Peyer's patch (tissue), 4 donors: Measurements from ENCODE around the gene SOD2.

ENCODE experiments used
- POLR2A ChIP-seq, 2 donors: fragments of 450-650 bp; IDR thresholded peaks; one replicate each; pipeline ENCODE4 v1.5.1; 2017; ENCODE audit warnings: antibody characterized with exemption in 2 of 2, mild to moderate bottlenecking in 2 of 2, moderate library complexity in 2 of 2
- TF ChIP-seq, protein P1 (sequence below), 6 experiments: fragments of 450-650 bp in 4 of 6; fragments of 200-600 bp in 2 of 6; sonication (generic) in 1 of 6; IDR thresholded peaks; one replicate each; pipeline ENCODE4 v1.5.1; 2017 to 2019; ENCODE audit warnings: antibody characterized with exemption in 6 of 6, mild to moderate bottlenecking in 3 of 6, moderate library complexity in 1 of 6

DNA sequence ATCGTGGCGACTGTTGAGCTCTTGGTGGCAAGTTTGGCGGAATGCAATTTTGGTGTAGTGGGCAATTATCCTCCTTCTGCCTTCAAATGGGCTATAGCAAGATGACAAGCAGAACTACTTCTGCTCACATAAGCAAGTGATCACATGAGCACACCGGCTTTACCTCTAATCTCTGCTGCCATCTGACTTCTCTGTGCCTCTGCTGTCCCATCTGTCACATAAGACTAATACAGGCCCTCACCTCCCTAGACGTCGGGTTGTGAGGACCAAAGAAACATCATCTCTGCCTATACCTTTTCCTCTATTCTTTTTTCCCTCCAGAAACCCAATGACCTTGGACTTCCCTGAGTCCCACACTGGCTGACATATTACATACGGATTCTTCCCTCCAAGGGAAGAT, 20.9 kb upstream of the SOD2 start:
- TF ChIP-seq, protein P1, sequence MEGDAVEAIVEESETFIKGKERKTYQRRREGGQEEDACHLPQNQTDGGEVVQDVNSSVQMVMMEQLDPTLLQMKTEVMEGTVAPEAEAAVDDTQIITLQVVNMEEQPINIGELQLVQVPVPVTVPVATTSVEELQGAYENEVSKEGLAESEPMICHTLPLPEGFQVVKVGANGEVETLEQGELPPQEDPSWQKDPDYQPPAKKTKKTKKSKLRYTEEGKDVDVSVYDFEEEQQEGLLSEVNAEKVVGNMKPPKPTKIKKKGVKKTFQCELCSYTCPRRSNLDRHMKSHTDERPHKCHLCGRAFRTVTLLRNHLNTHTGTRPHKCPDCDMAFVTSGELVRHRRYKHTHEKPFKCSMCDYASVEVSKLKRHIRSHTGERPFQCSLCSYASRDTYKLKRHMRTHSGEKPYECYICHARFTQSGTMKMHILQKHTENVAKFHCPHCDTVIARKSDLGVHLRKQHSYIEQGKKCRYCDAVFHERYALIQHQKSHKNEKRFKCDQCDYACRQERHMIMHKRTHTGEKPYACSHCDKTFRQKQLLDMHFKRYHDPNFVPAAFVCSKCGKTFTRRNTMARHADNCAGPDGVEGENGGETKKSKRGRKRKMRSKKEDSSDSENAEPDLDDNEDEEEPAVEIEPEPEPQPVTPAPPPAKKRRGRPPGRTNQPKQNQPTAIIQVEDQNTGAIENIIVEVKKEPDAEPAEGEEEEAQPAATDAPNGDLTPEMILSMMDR (IDR thresholded peaks at IDR 0.05): no peak
- no peak for TF ChIP-seq POLR2A (IDR thresholded peaks at IDR 0.05)
